Natural killer cell treated with Interleukin-12 subunit alpha and Interleukin-12 subunit beta and Interleukin-15 and Interleukin-18, amount 100 ng/mL, for 72 hours (primary cell): Measurements from ENCODE around the gene TSPAN11. TPM values are rescaled to one million over a fixed set of nuclear protein-coding genes. Genes with fewer than 3 reads are reported as not detected.

ENCODE experiments used
- ATAC-seq, 2 donors: fragments of 150-1000 bp; cut with Tn5 transposase in 1 of 2; sonication (Bioruptor Pico), chemical (Tn5 transposase) in 1 of 2; 2 replicates each; pipeline ENCODE4 v1.10.0; 2021
- DNase-seq: peaks from one replicate; pipeline ENCODE4 v3.0.0; 2022; ENCODE audit warnings: low spot score
- H3K27ac Mint-ChIP-seq, 2 donors: 1 replicate in 1 of 2; 2 replicates in 1 of 2; pipeline ENCODE4 v1.8.0; 2022; ENCODE audit warnings: mixed read lengths in 2 of 2, mild to moderate bottlenecking in 1 of 2, moderate library complexity in 1 of 2
- H3K27me3 Mint-ChIP-seq, 2 donors: 1 replicate in 1 of 2; 2 replicates in 1 of 2; pipeline ENCODE4 v1.8.0; 2022; ENCODE audit warnings: mixed read lengths in 2 of 2
- H3K36me3 Mint-ChIP-seq: one replicate; pipeline ENCODE4 v1.8.0; 2022; ENCODE audit warnings: mixed read lengths
- H3K4me1 Mint-ChIP-seq, 2 donors: 1 replicate in 1 of 2; 2 replicates in 1 of 2; pipeline ENCODE4 v1.8.0; 2022; ENCODE audit warnings: low read depth in 2 of 2, mixed read lengths in 2 of 2, mild to moderate bottlenecking in 1 of 2
- H3K4me3 Mint-ChIP-seq: one replicate; pipeline ENCODE4 v1.8.0; 2022; ENCODE audit warnings: mixed read lengths
- H3K9me3 Mint-ChIP-seq: 2 replicates; pipeline ENCODE4 v1.8.0; 2022; ENCODE audit warnings: mixed read lengths
- total RNA-seq, 2 donors: library from RNA; stranded (reverse); gene quantifications; one replicate each; pipeline ENCODE4 v1.2.3, GENCODE V29; 2022

TSPAN11 gene
- total RNA-seq, 2 donors from 2014 or later: not detected

- Mint-ChIP-seq H3K9me3 (no peaks in the 10 kb centered on the region), H3K4me3 (no peak overlapping the region), H3K27me3 (peaks cover 0 to 5% of the 10 kb centered on the region in 2 donors), H3K4me1 (no peaks in the 10 kb centered on the region), H3K36me3 (no peaks in the 10 kb centered on the region), H3K27ac (no peak overlapping the region)
- ATAC-seq: no peak
- DNase-seq: no peak
Measured at GRCh38 chr12:30972035-30972434, 45.5 kb downstream of the TSPAN11 start.

GRCh38 chr12:30973175-30973574 lies 46.6 kb downstream of the TSPAN11 start:
- no peak overlapping the region for H3K27ac Mint-ChIP-seq
- no peaks in the 10 kb centered on the region for H3K36me3 Mint-ChIP-seq
- peaks cover 0 to 5% of the 10 kb centered on the region in 2 donors for H3K27me3 Mint-ChIP-seq
- no peaks in the 10 kb centered on the region for H3K4me1 Mint-ChIP-seq
- DNase-seq: no peak
- no peaks in the 10 kb centered on the region for H3K9me3 Mint-ChIP-seq
- no peak overlapping the region for H3K4me3 Mint-ChIP-seq
- no peak for ATAC-seq

- H3K9me3 Mint-ChIP-seq: no peaks in the 10 kb centered on the region
- no peak overlapping the region for H3K27ac Mint-ChIP-seq
- no peak overlapping the region for H3K4me3 Mint-ChIP-seq
- DNase-seq (no peak), ATAC-seq (no peak)
- H3K27me3 Mint-ChIP-seq: peaks cover 0 to 5% of the 10 kb centered on the region in 2 donors
- H3K4me1 Mint-ChIP-seq: no peaks in the 10 kb centered on the region
- no peaks in the 10 kb centered on the region for H3K36me3 Mint-ChIP-seq
Measured at GRCh38 chr12:30973830-30974229, 47.3 kb downstream of the TSPAN11 start.

GRCh38 chr12:30974746-30975500 lies 48.4 kb downstream of the TSPAN11 start:
- H3K27me3 Mint-ChIP-seq: peaks cover 0 to 5% of the 10 kb centered on the region in 2 donors
- ATAC-seq (no peak), DNase-seq (no peak)
- H3K4me3 Mint-ChIP-seq: no peak overlapping the region
- H3K4me1 Mint-ChIP-seq: no peaks in the 10 kb centered on the region
- no peak overlapping the region for H3K27ac Mint-ChIP-seq
- no peaks in the 10 kb centered on the region for H3K36me3 Mint-ChIP-seq
- H3K9me3 Mint-ChIP-seq: no peaks in the 10 kb centered on the region

GRCh38 chr12:30975581-30975980 lies 49.0 kb downstream of the TSPAN11 start:
- no peak for DNase-seq
- Mint-ChIP-seq H3K4me3 (no peak overlapping the region), H3K9me3 (no peaks in the 10 kb centered on the region), H3K36me3 (no peaks in the 10 kb centered on the region), H3K27ac (no peak overlapping the region), H3K4me1 (no peaks in the 10 kb centered on the region), H3K27me3 (peaks cover 0 to 3% of the 10 kb centered on the region in 2 donors)
- no peak for ATAC-seq

GRCh38 chr12:30976206-30976605 lies 49.7 kb downstream of the TSPAN11 start:
- Mint-ChIP-seq H3K4me3 (no peak overlapping the region), H3K9me3 (no peaks in the 10 kb centered on the region), H3K27ac (no peak overlapping the region), H3K4me1 (no peaks in the 10 kb centered on the region), H3K36me3 (no peaks in the 10 kb centered on the region), H3K27me3 (peaks cover 0 to 3% of the 10 kb centered on the region in 2 donors)
- no peak for DNase-seq
- no peak for ATAC-seq

- ATAC-seq (no peak), DNase-seq (no peak)
- no peaks in the 10 kb centered on the region for H3K9me3 Mint-ChIP-seq
- H3K27ac Mint-ChIP-seq: no peak overlapping the region
- no peaks in the 10 kb centered on the region for H3K4me1 Mint-ChIP-seq
- H3K36me3 Mint-ChIP-seq: no peaks in the 10 kb centered on the region
- H3K27me3 Mint-ChIP-seq: no peaks in the 10 kb centered on the region
- H3K4me3 Mint-ChIP-seq: no peak overlapping the region
Measured at GRCh38 chr12:30977124-30977523, 50.6 kb downstream of the TSPAN11 start.

GRCh38 chr12:30977537-30978349 lies 51.2 kb downstream of the TSPAN11 start:
- no peaks in the 10 kb centered on the region for H3K27me3 Mint-ChIP-seq

GRCh38 chr12:30978639-30979038 lies 52.1 kb downstream of the TSPAN11 start:
- DNase-seq (no peak), ATAC-seq (no peak)
- no peaks in the 10 kb centered on the region for H3K27me3 Mint-ChIP-seq
- H3K36me3 Mint-ChIP-seq: no peaks in the 10 kb centered on the region
- H3K4me1 Mint-ChIP-seq: no peaks in the 10 kb centered on the region
- no peak overlapping the region for H3K27ac Mint-ChIP-seq
- no peaks in the 10 kb centered on the region for H3K9me3 Mint-ChIP-seq
- no peak overlapping the region for H3K4me3 Mint-ChIP-seq

More at GRCh38 chr12:30977537-30978349, 51.2 kb downstream of the TSPAN11 start:
- ATAC-seq (no peak), DNase-seq (no peak)
- H3K27ac Mint-ChIP-seq: no peak overlapping the region
- H3K4me1 Mint-ChIP-seq: no peaks in the 10 kb centered on the region
- H3K4me3 Mint-ChIP-seq: no peak overlapping the region
- no peaks in the 10 kb centered on the region for H3K36me3 Mint-ChIP-seq
- no peaks in the 10 kb centered on the region for H3K9me3 Mint-ChIP-seq

- Mint-ChIP-seq H3K4me1 (no peaks in the 10 kb centered on the region), H3K36me3 (no peaks in the 10 kb centered on the region), H3K27me3 (no peaks in the 10 kb centered on the region), H3K27ac (no peak overlapping the region), H3K4me3 (no peak overlapping the region), H3K9me3 (no peaks in the 10 kb centered on the region)
- DNase-seq (no peak), ATAC-seq (no peak)
Measured at GRCh38 chr12:30979371-30980259, 53.1 kb downstream of the TSPAN11 start.

GRCh38 chr12:30980955-30981662 lies 54.6 kb downstream of the TSPAN11 start:
- Mint-ChIP-seq H3K27me3 (no peaks in the 10 kb centered on the region), H3K4me1 (no peaks in the 10 kb centered on the region), H3K36me3 (no peaks in the 10 kb centered on the region), H3K4me3 (no peak overlapping the region), H3K9me3 (no peaks in the 10 kb centered on the region), H3K27ac (no peak overlapping the region)
- ATAC-seq (no peak), DNase-seq (no peak)

- H3K27ac Mint-ChIP-seq: no peak overlapping the region
Measured at GRCh38 chr12:30982413-30982812, 55.9 kb downstream of the TSPAN11 start.

GRCh38 chr12:30985814-30986452 lies 59.4 kb downstream of the TSPAN11 start:
- no peak for DNase-seq
- ATAC-seq: no peak
- H3K27me3 Mint-ChIP-seq: no peaks in the 10 kb centered on the region
- H3K9me3 Mint-ChIP-seq: no peaks in the 10 kb centered on the region
- H3K36me3 Mint-ChIP-seq: no peaks in the 10 kb centered on the region
- H3K27ac Mint-ChIP-seq: no peak overlapping the region
- H3K4me3 Mint-ChIP-seq: no peak overlapping the region
- no peaks in the 10 kb centered on the region for H3K4me1 Mint-ChIP-seq

More at GRCh38 chr12:30982413-30982812, 55.9 kb downstream of the TSPAN11 start:
- DNase-seq (no peak), ATAC-seq (no peak)
- H3K36me3 Mint-ChIP-seq: no peaks in the 10 kb centered on the region
- H3K4me3 Mint-ChIP-seq: no peak overlapping the region
- H3K4me1 Mint-ChIP-seq: no peaks in the 10 kb centered on the region
- H3K27me3 Mint-ChIP-seq: no peaks in the 10 kb centered on the region
- no peaks in the 10 kb centered on the region for H3K9me3 Mint-ChIP-seq
